ENCODE results near the gene ABI3. TPM values are rescaled to one million over a fixed set of nuclear protein-coding genes. Genes with fewer than 3 reads are reported as not detected.
"Not testable (repeated sequence)": the region's sequence is repeated elsewhere in the genome, so short reads cannot be mapped to it uniquely, and the experiment has no call there.

The ABI3 gene
- total RNA-seq, 1 donor from 2014 or later = 12.5 TPM

DNA sequence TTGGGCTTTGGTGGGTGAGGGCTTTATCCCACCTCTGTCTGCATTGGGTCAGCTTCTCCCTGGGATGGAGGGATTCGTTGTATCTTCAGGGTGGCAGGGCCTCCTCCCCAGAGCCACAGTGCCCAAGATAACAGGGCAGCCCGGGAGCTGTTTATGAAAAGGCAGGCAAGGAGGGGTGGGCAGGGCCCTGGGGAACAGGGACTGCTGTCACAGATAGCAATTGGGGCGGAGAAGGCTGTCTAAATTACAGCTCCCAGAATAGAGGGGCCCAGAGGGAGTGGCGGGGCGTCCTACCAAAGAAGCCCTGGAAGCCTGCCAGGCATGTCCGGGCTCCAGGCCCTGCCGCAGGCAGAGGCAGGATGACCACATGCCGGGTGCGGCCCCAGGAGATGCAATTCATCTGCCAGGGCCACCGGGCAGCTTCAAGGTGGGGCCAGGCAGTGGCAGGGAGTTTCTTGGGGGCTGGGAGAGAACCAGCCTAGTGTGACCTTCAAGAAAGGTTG, 38.8 kb downstream of the ABI3 start:
- DNase-seq (ENCODE audit: low spot score) = peak; percentile 90

DNA sequence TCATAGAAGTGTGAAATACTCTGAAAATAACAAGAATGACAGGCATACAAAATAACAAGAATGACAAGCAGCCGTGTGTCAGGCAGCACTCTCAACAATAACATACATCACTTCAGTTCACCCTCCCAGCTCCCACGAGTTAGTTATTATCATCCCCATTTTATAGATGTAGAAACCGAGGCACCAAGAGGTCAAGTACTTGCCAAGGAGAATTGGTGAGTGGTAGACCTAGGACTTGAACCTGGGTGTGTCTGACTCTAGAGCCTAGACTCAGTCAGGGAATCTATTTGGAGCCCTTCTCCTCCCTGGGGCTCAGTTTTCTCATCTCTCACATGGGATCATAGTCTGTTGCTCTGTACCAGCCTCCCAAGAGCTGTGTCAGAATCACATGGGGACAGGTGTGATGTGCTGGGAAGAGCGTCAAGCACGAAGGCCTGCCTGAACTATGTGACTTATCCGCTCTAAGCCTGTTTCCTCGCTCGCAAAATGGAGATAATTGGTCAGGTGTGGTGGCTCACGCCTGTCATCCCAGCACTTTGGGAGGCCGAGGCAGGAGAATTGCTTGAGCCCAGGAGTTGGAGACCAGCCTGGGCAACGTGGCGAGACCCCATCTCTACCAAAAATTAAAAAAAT, 39.5 kb downstream of the ABI3 start:
- DNase-seq (ENCODE audit: low spot score) = no peak

DNA sequence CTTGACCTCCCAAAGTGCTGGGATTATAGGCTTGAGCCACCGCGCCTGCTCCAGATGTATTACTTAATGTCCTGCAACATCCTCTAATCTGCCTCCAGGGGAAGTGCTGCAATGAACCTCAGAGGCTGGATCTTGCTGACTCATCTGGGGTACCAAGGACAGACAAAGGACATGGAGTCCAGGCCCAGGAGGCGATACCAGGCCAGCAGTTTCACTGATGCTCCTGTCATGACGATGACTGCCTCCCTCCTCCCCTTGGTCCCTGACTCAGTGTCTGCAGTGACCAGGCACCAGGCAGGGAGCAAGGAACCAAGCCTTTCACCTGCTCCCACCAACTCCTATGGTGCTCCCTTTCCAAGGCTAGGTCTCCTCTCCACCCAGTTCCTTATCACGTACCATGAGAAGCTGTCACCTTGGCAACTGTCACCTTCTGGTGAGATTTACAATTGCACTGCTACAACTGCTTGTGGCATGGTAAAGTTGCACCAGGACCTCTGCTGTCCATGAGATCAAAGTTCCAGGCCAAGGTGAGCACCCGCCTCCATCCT, 41.7 kb downstream of the ABI3 start:
- DNase-seq (ENCODE audit: low spot score) = no peak

DNA sequence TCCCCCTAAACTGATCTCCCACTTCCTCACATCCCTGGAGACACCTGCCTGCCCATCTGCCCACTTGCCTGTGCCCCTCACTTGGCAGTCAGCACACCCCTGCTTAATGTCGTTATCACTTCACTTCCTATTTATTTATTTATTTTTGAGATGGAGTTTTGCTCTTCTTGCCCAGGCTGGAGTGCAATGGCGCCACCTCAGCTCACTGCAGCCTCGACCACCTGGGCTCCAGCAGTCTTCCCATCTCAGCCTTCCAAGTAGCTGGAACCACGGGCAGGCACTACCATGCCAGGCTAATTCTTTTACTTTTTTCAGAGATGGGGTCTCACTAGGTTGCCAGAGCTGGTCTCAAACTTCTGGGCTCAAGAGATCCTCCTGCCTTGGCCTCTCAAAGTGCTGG, 43.6 kb downstream of the ABI3 start:
- DNase-seq (ENCODE audit: low spot score) = no peak

DNA sequence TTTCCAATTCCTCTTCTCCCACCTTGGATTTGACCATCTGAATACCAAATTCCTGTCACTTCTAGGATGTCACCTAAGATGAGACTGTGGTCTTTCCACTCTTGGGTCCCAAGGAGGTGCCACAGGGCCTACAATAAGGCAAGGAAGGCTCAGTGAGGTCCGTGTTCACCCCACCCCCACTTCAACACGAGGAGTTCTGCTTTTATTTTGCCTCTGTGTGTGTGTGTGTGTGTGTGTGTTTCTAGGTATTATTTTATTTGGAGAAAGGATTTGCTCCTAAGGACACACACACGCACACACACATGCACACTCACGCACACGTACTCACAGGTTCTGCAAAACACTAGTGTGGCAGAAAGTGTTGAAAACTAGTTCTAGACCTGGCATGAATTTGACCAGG, 44.6 kb downstream of the ABI3 start:
- DNase-seq (ENCODE audit: low spot score) = no peak

DNA sequence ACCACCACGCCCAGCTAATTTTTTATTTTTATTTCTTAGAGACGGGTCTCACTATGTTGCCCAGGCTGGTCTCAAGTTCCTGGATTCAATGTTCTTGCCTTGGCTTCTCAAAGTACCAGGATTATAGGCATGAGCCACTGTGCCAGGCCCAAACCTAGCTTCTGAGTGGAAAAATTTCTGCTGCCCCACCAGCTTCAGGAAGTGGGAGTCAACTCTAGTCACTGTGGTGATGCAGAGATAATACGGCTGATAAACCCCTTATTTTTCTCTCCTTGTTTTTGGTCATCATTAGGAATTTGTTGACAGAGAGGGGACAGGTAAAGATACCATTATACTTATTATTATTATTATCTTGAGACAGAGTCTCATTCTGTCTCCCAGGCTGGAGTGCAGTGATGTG, 47.9 kb downstream of the ABI3 start:
- DNase-seq (ENCODE audit: low spot score) = no peak

DNA sequence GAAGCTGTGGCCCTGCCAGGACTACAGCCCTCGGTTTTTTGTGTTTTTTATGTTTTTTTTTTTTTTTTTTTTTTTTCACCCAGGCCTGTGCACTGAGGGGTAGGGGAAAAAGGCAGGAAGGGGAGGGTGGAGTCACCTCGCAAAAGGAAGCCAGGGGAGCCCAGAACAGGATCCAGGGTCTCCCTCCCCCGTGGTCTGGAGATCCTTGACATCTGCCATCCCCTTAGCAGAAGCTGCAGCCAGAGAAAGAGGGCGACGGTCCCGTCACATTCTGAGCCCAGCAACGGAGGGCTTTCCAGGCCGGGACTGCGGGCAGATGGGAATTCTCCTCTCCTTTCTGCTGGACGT, 49.1 kb downstream of the ABI3 start:
- DNase-seq (ENCODE audit: low spot score) = no peak

DNA sequence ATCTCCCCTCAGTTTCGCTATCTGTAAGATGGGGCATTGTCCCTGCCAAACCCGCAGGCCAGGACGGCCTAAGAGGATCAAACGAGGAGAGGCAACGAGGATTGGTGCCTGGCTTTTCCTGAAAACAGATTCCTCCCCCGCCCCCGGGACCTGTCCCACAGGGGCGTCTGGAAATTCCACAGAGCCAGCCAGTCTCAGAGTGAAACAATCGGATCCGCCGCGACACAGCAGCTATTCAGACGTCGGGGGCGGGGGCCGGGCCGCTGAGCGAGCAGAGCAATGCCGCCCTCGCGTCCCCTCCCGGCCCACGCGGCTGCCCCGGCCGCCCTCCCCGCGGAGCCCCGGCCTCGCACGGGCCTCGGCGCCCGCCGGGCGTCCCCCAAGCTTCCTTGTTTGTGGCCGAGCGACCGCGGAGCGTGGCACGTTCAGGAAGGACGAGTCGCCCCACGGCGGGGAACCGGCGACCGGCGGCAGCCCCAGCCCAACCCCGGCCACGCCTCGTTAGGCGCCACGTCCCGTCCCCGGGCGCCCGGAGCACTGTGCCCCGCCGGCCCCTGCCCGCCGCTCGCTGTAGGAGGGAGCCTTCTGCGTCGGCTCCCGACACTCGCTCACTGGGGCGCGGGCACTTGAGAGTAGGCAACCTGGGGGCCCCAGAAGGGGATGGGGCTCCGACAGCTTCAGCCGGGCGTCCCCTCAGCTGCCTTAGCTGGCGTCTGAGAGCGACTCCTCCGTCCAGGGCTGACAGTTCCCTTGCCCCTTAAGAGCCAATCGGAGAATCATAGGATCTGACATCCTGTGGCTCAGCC, 49.7 kb downstream of the ABI3 start:
- peak; percentile 93 for DNase-seq (ENCODE audit: low spot score)

DNA sequence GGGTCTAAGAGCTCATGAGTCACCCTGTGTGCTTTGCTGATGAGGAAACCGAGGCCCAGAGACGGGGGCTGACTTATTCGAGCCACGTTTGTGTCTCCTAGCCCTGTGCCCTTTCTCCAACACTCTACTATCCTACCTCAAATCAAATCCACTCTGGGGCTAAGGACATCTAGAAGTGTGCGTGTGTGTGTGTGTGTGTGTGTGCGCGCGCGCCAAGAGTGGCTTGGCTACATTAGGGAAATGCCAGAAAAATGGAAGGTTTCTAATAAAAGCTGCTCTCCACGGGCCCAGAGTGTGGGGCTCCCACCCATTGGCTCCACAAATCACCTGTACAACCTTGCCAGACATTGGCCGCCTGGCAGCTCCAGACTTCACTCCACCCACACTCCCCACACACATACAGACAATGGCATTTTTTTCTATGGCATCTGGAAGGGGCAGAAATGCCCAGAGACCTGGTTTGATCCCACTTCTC, 50.3 kb downstream of the ABI3 start:
- no peak for DNase-seq (ENCODE audit: low spot score)

DNA sequence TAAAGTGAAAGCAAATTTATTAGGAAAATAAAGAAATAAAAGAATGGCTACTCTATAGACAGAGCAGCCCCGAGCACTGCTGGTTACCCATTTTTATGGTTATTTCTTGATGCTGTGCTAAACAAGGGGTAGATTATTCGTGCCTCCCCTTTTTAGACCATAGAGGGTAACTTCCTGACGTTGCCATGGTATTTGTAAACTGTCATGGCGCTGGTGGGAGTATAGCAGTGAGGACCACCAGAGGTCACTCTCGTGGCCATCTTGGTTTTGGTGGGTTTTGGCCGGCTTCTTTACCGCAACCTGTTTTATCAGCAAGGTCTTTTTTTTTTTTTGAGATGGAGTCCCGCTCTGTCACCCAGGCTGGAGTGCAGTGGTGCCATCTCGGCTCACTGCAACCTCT, 51.0 kb downstream of the ABI3 start:
- not testable (repeated sequence) for DNase-seq (ENCODE audit: low spot score)

DNA sequence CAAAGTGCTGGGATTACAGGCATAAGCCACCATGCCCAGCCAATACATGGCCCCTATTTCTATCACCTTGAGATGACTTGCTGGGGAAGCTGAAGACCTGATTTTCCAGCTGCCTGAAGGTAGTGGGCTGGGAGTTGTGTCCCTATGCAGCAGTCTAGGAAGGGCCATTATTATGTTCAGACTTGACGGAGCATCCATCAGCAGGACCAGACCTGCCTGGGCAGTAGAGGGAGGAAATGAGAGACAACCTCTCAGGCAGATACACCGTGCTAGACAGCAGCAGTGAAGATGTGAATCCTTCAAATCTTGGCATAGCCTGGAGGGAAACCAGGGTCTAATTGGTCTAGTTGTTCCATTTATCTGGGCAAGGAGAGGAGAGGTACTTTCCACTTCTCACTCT, 55.7 kb downstream of the ABI3 start:
- no peak for DNase-seq (ENCODE audit: low spot score)

DNA sequence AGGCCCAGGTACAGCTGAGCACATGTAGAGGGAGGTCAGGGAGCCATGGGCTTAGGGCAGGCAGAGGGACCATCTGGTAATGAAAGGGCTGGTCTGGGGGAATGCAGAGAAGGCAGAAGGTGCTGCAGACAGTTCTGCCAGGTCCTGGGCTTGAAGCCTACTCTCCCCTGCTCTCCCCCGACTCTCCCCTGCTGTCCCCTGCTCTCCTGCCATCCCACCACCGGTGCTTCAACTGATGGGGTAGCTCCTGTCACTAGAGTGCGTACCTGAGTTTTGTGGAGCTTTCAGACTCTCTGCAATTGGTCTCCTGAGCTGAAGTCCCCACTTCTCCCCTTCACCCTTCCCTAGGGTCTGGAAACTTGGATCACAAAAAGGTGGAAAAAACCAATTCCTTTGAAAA, 57.4 kb downstream of the ABI3 start:
- no peak for DNase-seq (ENCODE audit: low spot score)

DNA sequence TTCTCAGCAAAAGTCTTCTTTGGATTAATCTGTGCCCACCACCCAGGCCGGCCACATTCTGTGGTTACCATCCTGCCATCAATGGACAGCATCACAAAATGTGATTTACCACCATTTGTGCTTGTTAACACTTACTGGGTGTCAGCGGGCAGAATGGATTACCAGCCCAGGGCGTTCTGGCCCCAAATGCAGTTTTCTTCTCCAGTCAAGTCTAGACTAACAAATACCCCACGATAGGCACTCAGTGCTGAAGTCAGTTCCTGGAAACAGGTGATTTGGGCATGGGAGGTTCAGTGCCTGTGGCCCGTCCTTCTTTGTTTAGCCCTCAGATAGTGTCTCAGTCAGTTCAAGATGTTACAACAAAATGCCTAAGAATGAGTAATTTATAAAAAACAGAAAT, 58.8 kb downstream of the ABI3 start:
- peak; percentile 82 for DNase-seq (ENCODE audit: low spot score)

Other genes starting within 250 kb of the ABI3 start
- gene GIP, start 242.1 kb upstream of the ABI3 start, total RNA-seq = not detected
- gene IGF2BP1, start 213.3 kb upstream of the ABI3 start, total RNA-seq = not detected
- gene B4GALNT2, start 77.9 kb upstream of the ABI3 start, total RNA-seq = not detected
- 1.5 TPM for gene GNGT2, start 133 bp upstream of the ABI3 start, total RNA-seq
- gene PHOSPHO1, start 20.1 kb downstream of the ABI3 start, total RNA-seq = 1.8 TPM
- gene ZNF652, start 151.5 kb downstream of the ABI3 start, total RNA-seq = 41.8 TPM
- 158 TPM for gene PHB1, start 204.2 kb downstream of the ABI3 start, total RNA-seq